Adrenal gland (tissue), 12 donors: ENCODE measurements around the gene CROCC. TPM values are rescaled to one million over a fixed set of nuclear protein-coding genes. Genes with fewer than 3 reads are reported as not detected.

Experiments used
- DNase-seq, 7 donors: peaks; one replicate each; pipeline ENCODE4 v3.0.0-alpha.2; 2019 to 2020
- H3K27ac ChIP-seq, 5 donors: fragments of 200-600 bp; sonication (generic) in 4 of 5; 1 replicate in 3 of 5; 2 replicates in 2 of 5; pipeline versions ENCODE4 v1.5.1 to v1.8.0; 2016 to 2020; ENCODE audit warnings: mild to moderate bottlenecking in 1 of 5
- H3K27me3 ChIP-seq: fragments of 200-600 bp; 2 replicates; pipeline ENCODE4 v1.8.0; 2021
- H3K36me3 ChIP-seq, 2 donors: fragments of 200-600 bp; replicated peaks in 1 of 2; 1 replicate in 1 of 2; 2 replicates in 1 of 2; pipeline versions ENCODE4 v1.5.1 to v1.8.0; 2018 to 2022
- H3K4me1 ChIP-seq, 2 donors: fragments of 200-600 bp; replicated peaks in 1 of 2; 1 replicate in 1 of 2; 2 replicates in 1 of 2; pipeline versions ENCODE4 v1.5.1 to v1.8.0; 2018 to 2021
- H3K4me3 ChIP-seq, 4 donors: fragments of 200-600 bp; sonication (generic) in 3 of 4; one replicate each; pipeline ENCODE4 v1.5.1; 2016 to 2018
- H3K9me3 ChIP-seq, 3 donors: fragments of 200-600 bp; sonication (generic) in 1 of 3; replicated peaks in 1 of 3; 1 replicate in 2 of 3; 2 replicates in 1 of 3; pipeline versions ENCODE4 v1.5.1 to v1.8.0; 2016 to 2021
- CTCF ChIP-seq, 6 experiments: fragments of 450-650 bp in 4 of 6; fragments of 200-600 bp in 2 of 6; sonication (generic) in 1 of 6; IDR thresholded peaks; 1 replicate in 5 of 6; 2 replicates in 1 of 6; pipeline versions ENCODE4 v1.5.1 to v1.8.0; 2016 to 2021; ENCODE audit warnings: antibody characterized with exemption in 6 of 6, mild to moderate bottlenecking in 2 of 6, moderate library complexity in 1 of 6
- POLR2A ChIP-seq, 2 donors: fragments of 450-650 bp; IDR thresholded peaks; one replicate each; pipeline ENCODE4 v1.6.1; 2017; ENCODE audit warnings: antibody characterized with exemption in 2 of 2, mild to moderate bottlenecking in 2 of 2, moderate library complexity in 1 of 2
- WGBS, 4 donors: extraction: QIAGEN DNeasy Blood & Tissue Kit in 2 of 4; methylation state at CpG; one replicate each; pipeline versions ENCODE4 v1.1.5 to v1.1.7; 2013 to 2017; 5-methylcytosine and 5-hydroxymethylcytosine counted together
- intact Hi-C, 2 donors: fragments of 100-400 bp; cut with DNase I; formaldehyde crosslinking; loops; one replicate each; pipeline versions ENCODE4 v1.14.1 to v1.15.0; 2022 to 2023
- polyA plus RNA-seq, 3 donors: library from polyadenylated mRNA; stranded (reverse); fragments of 200-250 nt in 2 of 3; fragments of 350-450 nt in 1 of 3; fragmentation: Illumina TruSeq in 1 of 3; extraction: RNeasy Lipid Tissue Mini Kit (QIAGEN cat#74804) in 1 of 3; gene quantifications; one replicate each; pipeline ENCODE4 v1.2.3, GENCODE V29; 2013 to 2014
- total RNA-seq, 9 donors: library from RNA; depleted of rRNA in 4 of 9; stranded (reverse); fragments of >200 nt in 4 of 9; fragments of 120-200 nt in 1 of 9; fragmentation: NEBNext Ultra II Directional in 1 of 9; extraction: Animal tissue kit (Norgen Biotek cat#: 25700) in 1 of 9; gene quantifications; one replicate each; pipeline versions ENCODE4 v1.1.0 to v1.2.4, GENCODE V29; 2013 to 2023
- donor health status: healthy with polysubstance abuse.
- donor health status: Bipolar disorder and iron deficiency.
- donor health status: DM: yes; HTN: yes; CAD: no.
- donor health status: DM: no; HTN: no; CAD: no.
- donor health status: DM: no; HTN: no; CAD: no.
- donor health status: DM: yes; HTN: yes; CAD: no.

Gene CROCC
- total and polyA plus RNA-seq, 12 donors, result 2.3 to 151 (median 19.2) TPM

- no peak for DNase-seq
- intact Hi-C loops, result no loop called here
- Histone ChIP-seq H3K27ac (no peak overlapping the region), H3K36me3 (peaks cover 0 to 31% of the 10 kb centered on the region in 2 donors), H3K27me3 (no peaks in the 10 kb centered on the region), H3K4me3 (no peak overlapping the region), H3K9me3 (no peaks in the 10 kb centered on the region), H3K4me1 (peaks cover 14 to 31% of the 10 kb centered on the region in 2 donors)
- WGBS, 4 donors, result 91 to 95% (median 92%) methylated on average over 5 to 8 of the region's 8 CpGs
- TF ChIP-seq CTCF (IDR thresholded peaks at IDR 0.05) (no peak), POLR2A (IDR thresholded peaks at IDR 0.05) (no peak)
Observed at GRCh38 chr1:17007121-17007520, 85.4 kb downstream of the CROCC start.

DNA sequence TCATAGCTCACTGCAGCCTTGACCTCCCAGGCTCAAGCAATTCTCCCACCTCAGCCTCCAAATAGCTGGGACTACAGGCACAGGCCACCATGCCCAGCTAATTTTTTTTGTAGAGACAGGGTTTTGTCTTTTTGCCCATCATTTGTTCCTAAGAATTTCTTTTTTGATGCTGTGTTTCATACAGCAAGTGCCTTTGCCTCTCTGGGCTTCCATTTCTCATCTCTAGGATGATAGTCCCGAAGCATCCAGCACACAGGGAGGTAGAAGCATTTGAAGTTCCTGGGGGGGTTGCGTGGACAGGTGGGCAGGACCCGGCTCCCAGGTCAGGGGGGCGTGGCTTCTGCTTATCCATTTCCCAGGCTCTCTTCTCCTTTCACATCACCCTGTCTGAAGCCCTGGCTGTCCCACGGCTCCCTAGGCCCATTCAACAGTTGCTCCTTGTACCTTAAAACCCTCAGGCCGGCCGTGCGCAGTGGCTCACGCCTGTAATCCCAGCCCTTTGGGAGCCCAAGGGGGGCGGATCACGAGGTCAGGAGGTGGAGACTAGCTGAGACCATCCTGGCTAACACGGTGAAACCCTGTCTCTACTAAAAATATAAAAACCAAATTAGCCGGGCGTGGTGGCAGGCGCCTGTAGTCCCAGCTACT lies 86.6 kb downstream of the CROCC start:
- DNase-seq, result no peak
- 89 to 95% (median 93%) methylated on average over 15 of the region's 15 CpGs for WGBS, 4 donors
- Histone ChIP-seq H3K27me3 (no peaks in the 10 kb centered on the region), H3K9me3 (no peaks in the 10 kb centered on the region), H3K4me3 (no peak overlapping the region), H3K27ac (no peak overlapping the region), H3K36me3 (peaks cover 0 to 20% of the 10 kb centered on the region in 2 donors), H3K4me1 (peaks cover 14 to 36% of the 10 kb centered on the region in 2 donors)
- TF ChIP-seq POLR2A (IDR thresholded peaks at IDR 0.05) (no peak), CTCF (IDR thresholded peaks at IDR 0.05) (no peak)
- intact Hi-C loops, result no loop called here

DNA sequence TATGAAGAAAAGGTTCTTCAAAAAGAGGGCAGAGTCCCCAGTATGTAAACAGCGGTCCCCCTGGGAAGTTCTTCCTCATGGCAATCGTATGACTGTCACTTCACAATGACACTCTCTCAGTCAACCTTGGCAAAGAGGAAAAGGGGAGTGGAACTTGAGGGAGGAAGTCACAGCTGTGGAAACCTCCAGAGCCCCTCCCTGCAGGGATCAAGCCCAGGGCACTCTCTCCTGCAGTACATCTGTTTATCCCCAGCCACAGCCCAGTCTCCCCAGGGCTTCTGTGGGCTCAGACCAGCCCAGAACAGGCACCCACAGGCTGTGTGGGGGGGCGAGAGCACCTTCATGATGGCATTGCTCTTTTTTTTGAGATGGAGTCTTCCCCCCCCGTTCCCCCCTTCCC lies 88.0 kb downstream of the CROCC start:
- 50 to 83% (median 58%) methylated on average over 3 to 4 of the region's 4 CpGs for WGBS, 4 donors
- Histone ChIP-seq H3K4me1 (peaks cover 11 to 27% of the 10 kb centered on the region in 2 donors), H3K27ac (no peak overlapping the region), H3K36me3 (peaks cover 0 to 10% of the 10 kb centered on the region in 2 donors), H3K4me3 (no peak overlapping the region), H3K27me3 (no peaks in the 10 kb centered on the region), H3K9me3 (no peaks in the 10 kb centered on the region)
- no peak for TF ChIP-seq POLR2A (IDR thresholded peaks at IDR 0.05)
- DNase-seq, result no peak
- intact Hi-C loops, result no loop called here

DNA sequence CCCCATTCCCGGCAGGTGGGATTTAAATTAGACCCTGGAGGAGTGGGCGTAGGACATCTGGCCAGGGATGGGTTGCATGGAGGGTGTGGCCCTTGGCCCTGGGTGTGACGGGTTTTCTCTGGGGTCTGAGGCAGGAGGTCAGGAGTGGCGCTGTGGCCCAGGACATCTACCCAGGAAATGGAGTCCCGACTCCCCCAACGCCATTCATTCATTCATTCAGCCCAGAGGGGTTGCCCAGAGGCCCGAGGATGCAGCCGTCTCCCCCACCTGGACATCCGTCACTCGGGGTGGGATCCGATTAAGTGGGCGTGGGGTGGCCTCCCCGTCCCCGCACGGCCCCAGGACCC lies 89.3 kb downstream of the CROCC start:
- Histone ChIP-seq H3K4me3 (peak overlapping the region; percentile 32 to 97 (median 61)), H3K4me1 (peaks cover 11 to 29% of the 10 kb centered on the region in 2 donors), H3K27ac (peak overlapping the region in 1 of 5 donors; percentile 62), H3K27me3 (no peaks in the 10 kb centered on the region), H3K36me3 (no peaks in the 10 kb centered on the region), H3K9me3 (no peaks in the 10 kb centered on the region)
- DNase-seq, result no peak
- intact Hi-C loops, result no loop called here
- 0 to 3% (median 2%) methylated on average over 13 to 15 of the region's 15 CpGs; no CpG with 5 or more reads in 1 of the 4 donors for WGBS, 4 donors
- TF ChIP-seq POLR2A (IDR thresholded peaks at IDR 0.05) (no peak), CTCF (IDR thresholded peaks at IDR 0.05) (no peak)
